Fibroblast of villous mesenchyme (primary cell): ENCODE data around the gene PTPRC. TPM values are rescaled to one million over a fixed set of nuclear protein-coding genes. Genes with fewer than 3 reads are reported as not detected.

Experiments
- DNase-seq: peaks from one replicate; pipeline ENCODE4 v3.0.0-alpha.2; 2010; ENCODE audit warnings: low read depth
- H3K4me3 ChIP-seq: 2 replicates; pipeline ENCODE4 v1.5.1; 2011; ENCODE audit warnings: low read depth, mild to moderate bottlenecking, low read length
- total RNA-seq: library from RNA; depleted of rRNA; stranded (reverse); fragments of >200 nt; gene quantifications from 2 replicates; pipeline ENCODE4 v1.2.3, GENCODE V29; 2012
- TF ChIP-seq, protein P1 (sequence below): IDR thresholded peaks from 2 replicates; pipeline ENCODE4 v1.5.1; 2012; ENCODE audit warnings: low read depth, mild to moderate bottlenecking, low read length; ENCODE audit not compliant: insufficient read depth

PTPRC gene
- total RNA-seq, 1 donor = 3.5 TPM

DNA sequence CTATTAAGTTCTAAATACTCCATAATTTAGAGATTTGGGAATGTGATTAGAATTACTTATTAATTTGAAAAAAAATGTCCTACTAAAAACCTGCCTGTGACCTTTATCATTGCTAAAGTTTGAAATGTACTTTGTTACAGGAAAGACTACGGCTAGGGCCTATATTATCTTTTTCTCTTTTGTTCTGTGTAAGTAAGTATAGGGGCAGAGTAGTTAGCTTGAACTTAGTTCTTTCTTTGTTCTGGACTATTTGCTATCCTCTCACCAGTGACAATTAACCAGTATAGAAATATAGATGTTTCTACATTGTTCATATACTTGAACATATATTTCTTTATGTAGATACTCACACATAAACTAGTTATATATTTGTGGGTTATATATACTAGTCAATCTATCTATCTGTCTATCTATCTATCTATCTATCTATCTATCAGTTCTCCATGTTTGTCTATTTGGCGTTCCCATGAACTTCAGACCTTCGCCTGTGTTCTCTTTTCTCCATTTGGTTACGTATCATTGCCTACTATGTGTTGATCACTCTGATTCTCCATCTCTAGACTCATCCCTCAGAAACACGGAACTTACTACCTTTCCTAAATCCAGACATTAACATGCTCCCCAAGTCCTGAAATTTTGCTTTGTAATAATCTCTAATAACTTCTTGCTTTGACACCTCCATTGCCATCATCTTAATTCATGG is 3.3 kb downstream of the PTPRC start:
- no peak overlapping the region for H3K4me3 ChIP-seq
- TF ChIP-seq, protein P1, sequence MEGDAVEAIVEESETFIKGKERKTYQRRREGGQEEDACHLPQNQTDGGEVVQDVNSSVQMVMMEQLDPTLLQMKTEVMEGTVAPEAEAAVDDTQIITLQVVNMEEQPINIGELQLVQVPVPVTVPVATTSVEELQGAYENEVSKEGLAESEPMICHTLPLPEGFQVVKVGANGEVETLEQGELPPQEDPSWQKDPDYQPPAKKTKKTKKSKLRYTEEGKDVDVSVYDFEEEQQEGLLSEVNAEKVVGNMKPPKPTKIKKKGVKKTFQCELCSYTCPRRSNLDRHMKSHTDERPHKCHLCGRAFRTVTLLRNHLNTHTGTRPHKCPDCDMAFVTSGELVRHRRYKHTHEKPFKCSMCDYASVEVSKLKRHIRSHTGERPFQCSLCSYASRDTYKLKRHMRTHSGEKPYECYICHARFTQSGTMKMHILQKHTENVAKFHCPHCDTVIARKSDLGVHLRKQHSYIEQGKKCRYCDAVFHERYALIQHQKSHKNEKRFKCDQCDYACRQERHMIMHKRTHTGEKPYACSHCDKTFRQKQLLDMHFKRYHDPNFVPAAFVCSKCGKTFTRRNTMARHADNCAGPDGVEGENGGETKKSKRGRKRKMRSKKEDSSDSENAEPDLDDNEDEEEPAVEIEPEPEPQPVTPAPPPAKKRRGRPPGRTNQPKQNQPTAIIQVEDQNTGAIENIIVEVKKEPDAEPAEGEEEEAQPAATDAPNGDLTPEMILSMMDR = no peak
- DNase-seq = no peak

DNA sequence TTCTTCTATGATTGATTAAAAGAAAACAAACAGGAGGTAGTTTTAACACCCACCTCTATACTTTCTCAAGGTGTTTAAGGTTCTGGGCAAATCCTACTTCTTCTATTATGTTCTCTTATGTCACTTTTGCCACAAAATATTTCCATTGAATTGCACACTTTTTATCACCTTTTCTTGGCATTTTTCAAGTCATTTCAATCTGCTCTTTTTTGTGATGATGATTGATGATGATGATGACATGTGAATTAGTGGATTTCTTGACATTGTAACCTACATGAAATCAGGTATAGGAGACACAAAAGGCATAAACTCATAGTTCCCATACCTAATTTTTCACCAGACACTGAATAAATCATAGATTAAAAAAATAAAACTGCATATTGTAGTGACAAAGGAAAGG is 4.1 kb downstream of the PTPRC start:
- DNase-seq = no peak
- TF ChIP-seq, protein P1 = no peak
- no peak overlapping the region for H3K4me3 ChIP-seq

DNA sequence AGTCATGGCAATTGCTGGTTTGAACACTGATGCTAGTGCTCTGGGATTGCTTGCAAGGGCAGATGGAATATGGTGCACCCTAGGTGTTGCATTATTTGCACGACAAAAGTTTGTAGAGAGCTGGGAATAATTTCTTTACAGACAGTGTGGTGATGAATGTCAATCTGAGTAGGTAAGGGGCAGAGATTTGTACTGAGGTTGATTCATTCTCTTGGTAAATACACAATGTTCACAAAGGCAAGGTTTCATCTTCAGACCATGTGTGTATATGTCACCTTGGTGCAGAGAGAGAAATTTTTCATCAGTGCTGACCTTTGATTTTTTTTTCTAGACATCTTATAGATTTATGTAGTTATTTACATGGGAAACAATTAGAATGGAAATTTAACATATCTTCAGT is 5.0 kb downstream of the PTPRC start:
- no peak overlapping the region for H3K4me3 ChIP-seq
- TF ChIP-seq, protein P1 = no peak
- no peak for DNase-seq

DNA sequence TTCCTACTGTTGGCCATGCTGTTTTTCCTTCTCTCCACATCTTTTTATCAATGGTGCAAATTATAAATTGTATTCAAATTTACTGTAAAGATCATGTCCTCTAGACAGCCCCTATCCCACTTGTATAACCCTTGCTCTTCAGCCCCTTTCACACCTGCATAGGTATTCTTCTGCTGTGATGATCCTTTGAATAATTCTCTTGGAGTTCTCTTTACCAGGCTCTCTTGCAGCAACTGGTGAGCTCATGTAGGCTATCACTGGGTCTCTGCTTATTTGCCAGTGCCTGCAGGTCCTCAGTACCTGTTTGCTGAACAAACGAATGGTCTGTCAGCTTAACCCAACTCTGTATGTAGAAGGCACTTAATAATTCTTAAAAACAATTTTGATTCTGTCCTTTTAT is 8.2 kb downstream of the PTPRC start:
- no peak for DNase-seq
- TF ChIP-seq, protein P1 = no peak
- H3K4me3 ChIP-seq = no peak overlapping the region

DNA sequence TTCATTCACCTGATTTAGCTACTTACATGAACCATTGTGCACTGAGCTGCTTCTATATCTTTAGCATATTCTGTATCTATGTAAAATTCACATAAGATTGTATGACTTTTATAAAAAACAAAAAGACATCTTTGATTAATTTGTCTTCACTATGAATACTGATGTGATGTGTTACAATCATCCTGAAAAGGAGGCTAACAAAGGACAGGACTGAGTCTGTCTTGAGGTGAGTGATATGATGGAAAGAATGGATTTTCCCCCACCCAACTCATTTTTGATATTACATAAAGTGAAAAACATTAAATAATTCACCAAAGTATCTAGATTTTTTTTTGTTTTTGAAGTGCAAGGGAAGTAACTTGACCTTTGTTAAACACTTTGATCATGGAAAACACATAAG is 9.8 kb downstream of the PTPRC start:
- TF ChIP-seq, protein P1 = no peak
- no peak for DNase-seq
- H3K4me3 ChIP-seq = no peak overlapping the region

DNA sequence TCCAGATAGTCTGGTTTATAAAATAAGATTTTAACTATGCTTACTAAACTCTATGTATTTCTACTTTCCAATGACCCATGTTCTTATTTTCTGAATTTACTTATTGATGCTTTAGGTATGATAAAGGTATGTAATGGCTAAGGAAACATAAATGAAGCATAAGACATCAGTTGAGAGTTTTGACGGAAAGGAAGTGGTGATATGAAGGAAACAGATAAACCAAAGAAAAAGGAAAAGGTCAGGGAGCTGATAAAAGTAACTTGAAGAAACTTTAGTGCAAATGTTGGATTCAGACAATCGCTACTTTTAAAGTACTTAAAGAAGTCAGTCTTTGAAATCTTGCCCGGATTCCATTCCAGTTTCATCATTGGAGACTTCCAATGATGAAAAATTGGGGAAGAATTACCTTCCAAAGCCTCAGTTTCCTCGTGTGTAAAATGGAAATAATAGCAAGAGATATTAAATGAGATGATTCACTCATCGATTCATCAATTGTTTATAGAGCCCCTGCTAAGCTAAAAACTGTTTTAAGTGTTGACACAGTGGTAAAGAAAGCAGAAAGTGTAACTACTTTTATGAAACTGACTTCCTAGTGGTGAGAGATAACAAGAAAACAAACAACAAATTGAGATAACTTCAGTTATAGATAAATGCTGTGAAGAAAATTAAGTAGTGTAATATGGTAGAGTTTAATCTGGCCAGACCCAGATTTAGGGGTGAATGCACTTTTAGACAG is 10.6 kb downstream of the PTPRC start:
- TF ChIP-seq, protein P1 = no peak
- no peak overlapping the region for H3K4me3 ChIP-seq
- DNase-seq = no peak

DNA sequence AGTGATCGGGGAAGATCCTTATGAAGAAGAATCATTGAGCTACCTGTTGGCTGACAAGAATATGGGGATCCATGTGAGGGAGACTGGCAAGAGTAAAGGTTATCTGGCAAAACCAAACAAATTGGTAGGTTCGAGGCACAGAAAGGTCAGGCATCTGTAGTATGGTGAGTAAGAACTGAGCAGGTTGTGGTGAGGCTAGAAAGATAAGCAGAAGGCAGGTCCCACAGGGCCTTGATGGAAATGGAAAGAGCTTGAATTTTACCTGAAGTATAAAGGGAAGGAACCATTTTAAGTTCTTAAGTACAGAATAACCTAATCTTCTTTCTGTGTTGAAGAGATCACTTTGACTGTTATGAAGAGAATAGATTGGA is 11.1 kb downstream of the PTPRC start:
- TF ChIP-seq, protein P1 = no peak
- no peak overlapping the region for H3K4me3 ChIP-seq
- no peak for DNase-seq
